HEK293T (cell line): ENCODE measurements around the gene KRTAP16-1.

Experiments
- ARNT ChIP-seq: fragments of 450-650 bp; IDR thresholded peaks from 2 replicates; pipeline ENCODE4 v1.6.1; 2017; ENCODE audit warnings: mild to moderate bottlenecking
- BHLHE40 ChIP-seq: fragments of 450-650 bp; IDR thresholded peaks from 2 replicates; pipeline ENCODE4 v1.6.1; 2016; ENCODE audit warnings: mild to moderate bottlenecking, moderate library complexity, borderline replicate concordance
- ELF4 ChIP-seq: fragments of 450-650 bp; IDR thresholded peaks from 2 replicates; pipeline ENCODE4 v1.6.1; 2017; ENCODE audit warnings: antibody characterized with exemption
- FOXA1 ChIP-seq: fragments of 450-650 bp; IDR thresholded peaks from 2 replicates; pipeline ENCODE4 v1.6.1; 2016; ENCODE audit warnings: mild to moderate bottlenecking
- FOXK2 ChIP-seq: fragments of 450-650 bp; IDR thresholded peaks from 2 replicates; pipeline ENCODE4 v1.6.1; 2016; ENCODE audit warnings: mild to moderate bottlenecking
- HDGF ChIP-seq: fragments of 450-650 bp; IDR thresholded peaks from 2 replicates; pipeline ENCODE4 v1.6.1; 2017; ENCODE audit warnings: antibody characterized with exemption, borderline replicate concordance
- PKNOX1 ChIP-seq: fragments of 450-650 bp; IDR thresholded peaks from 2 replicates; pipeline ENCODE4 v1.6.1; 2016
- SP1 ChIP-seq: fragments of 450-650 bp; IDR thresholded peaks from 2 replicates; pipeline ENCODE4 v1.6.1; 2017
- SUZ12 ChIP-seq: fragments of 450-650 bp; IDR thresholded peaks from 2 replicates; pipeline ENCODE4 v1.6.1; 2016; ENCODE audit warnings: mild to moderate bottlenecking
- TARDBP ChIP-seq: fragments of 450-650 bp; IDR thresholded peaks from 2 replicates; pipeline ENCODE4 v1.6.1; 2016
- ZNF384 ChIP-seq: fragments of 450-650 bp; IDR thresholded peaks from 2 replicates; pipeline ENCODE4 v1.6.1; 2016

DNA sequence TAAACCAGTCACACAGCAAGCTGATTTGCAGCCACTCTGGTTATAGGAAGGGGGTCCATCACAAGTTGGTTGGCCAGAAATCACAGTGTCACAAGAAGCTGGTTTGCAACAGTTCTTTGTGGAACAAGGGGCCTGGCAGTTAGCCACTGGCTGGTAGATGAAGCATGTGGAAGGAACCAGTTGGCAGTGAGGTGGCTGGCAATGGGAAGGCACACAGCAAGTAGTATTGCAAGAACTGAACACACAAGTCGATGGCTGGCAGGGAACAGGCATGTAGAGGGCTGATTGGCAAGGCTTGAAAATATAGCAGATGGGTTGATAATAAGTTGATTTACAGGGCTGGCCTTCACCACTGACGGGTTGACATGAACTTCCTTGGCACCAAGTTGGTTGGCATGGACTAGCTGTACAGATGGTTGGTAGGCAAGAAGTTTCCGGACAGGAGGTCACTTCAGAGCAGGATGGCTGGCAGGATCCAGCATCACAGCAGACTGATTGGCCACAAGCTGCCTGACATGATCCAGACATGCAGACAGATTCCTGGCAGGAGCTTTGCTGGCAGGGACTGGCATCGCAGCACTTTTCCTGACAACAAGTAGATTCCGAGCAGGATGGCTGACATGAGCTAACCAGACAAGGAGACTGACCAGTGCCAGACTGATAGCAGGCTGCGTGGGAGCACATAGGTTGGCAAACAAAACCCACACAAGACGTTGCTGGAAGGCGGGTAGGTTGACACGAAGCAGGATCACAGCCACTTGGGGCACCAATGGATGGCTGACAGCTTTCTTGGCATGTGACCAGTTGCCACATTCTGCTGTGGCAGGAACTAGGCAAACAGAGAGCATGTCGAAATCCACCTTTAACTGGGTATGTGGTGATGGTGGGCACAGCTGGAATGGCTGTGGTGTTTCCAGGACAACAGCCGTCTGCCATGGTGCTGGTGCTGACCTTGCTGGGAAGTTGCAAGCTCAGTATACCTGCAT is 6.9 kb downstream of the KRTAP16-1 start, which contains the start of gene KRTAP29-1:
- TF ChIP-seq PKNOX1 (no peak), SUZ12 (no peak), FOXK2 (no peak), BHLHE40 (no peak), HDGF (no peak), TARDBP (no peak), FOXA1 (no peak), ARNT (no peak), ZNF384 (no peak), SP1 (no peak), ELF4 (no peak)
